Measurements from ENCODE around the gene C22orf42. TPM values are rescaled to one million over a fixed set of nuclear protein-coding genes. Genes with fewer than 3 reads are reported as not detected.
A peak's percentile ranks its signal among the peaks of the same experiment; 100 is the strongest.

C22orf42 gene
- total and polyA plus RNA-seq, 5 donors = not detected

DNA sequence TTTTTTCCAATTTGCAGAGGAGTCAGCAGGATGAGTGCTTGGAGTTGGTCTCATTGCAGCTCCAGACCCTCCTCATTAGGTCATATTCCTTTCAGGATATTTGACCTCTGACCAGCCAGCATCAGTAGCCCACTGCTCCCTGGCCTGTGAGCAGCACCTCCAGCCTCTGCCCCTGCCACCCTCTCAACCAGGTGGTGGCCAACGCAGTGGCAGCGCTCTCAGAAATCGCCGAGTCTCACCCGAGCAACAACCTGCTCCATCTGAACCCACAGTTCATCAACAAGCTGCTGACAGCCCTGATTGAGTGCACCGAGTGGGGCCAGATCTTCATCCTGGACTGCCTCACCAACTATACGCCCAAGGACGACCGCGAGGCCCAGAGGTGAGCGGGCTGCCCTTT, 27.0 kb downstream of the C22orf42 start:
- Histone ChIP-seq H3K27ac (ENCODE audit: low read length) (no peak overlapping the region), H3K27me3 (ENCODE audit: control insufficient read depth, insufficient read depth) (no peaks in the 10 kb centered on the region), H3K9me3 (ENCODE audit: control insufficient read depth, low read length) (no peaks in the 10 kb centered on the region), H3K4me1 (ENCODE audit: control insufficient read depth, insufficient read depth, low read length) (no peaks in the 10 kb centered on the region), H3K4me3 (ENCODE audit: low read length) (no peak overlapping the region)
- WGBS = 85% methylated on average over 11 of the region's 11 CpGs
- intact Hi-C loops (cut with DNase I) = no loop called here
- DNase-seq (no peak), ATAC-seq (no peak)

- DNase-seq (no peak), ATAC-seq (no peak)
- no peaks in the 10 kb centered on the region for H3K27me3 ChIP-seq (ENCODE audit: control insufficient read depth, insufficient read depth)
- intact Hi-C loops (cut with DNase I) = no loop called here
- no peaks in the 10 kb centered on the region for H3K4me1 ChIP-seq (ENCODE audit: control insufficient read depth, insufficient read depth, low read length)
- H3K9me3 ChIP-seq (ENCODE audit: control insufficient read depth, low read length) = no peaks in the 10 kb centered on the region
- H3K27ac ChIP-seq (ENCODE audit: low read length) = no peak overlapping the region
- WGBS = 82% methylated on average over 2 of the region's 2 CpGs
- H3K4me3 ChIP-seq (ENCODE audit: low read length) = no peak overlapping the region
These were observed 28.6 kb downstream of the C22orf42 start for GRCh38 chr22:32130464-32130863.

GRCh38 chr22:32127904-32128303, 31.2 kb downstream of the C22orf42 start:
- H3K9me3 ChIP-seq (ENCODE audit: control insufficient read depth, low read length) = no peaks in the 10 kb centered on the region
- 72% methylated on average over 4 of the region's 4 CpGs for WGBS
- intact Hi-C loops (cut with DNase I) = no loop called here

GRCh38 chr22:32123657-32124056, 35.4 kb downstream of the C22orf42 start:
- no peak overlapping the region for H3K4me3 ChIP-seq (ENCODE audit: low read length)
- no peaks in the 10 kb centered on the region for H3K9me3 ChIP-seq (ENCODE audit: control insufficient read depth, low read length)
- intact Hi-C loops (cut with DNase I) = no loop called here
- no peak for ATAC-seq
- no peaks in the 10 kb centered on the region for H3K27me3 ChIP-seq (ENCODE audit: control insufficient read depth, insufficient read depth)
- no peak overlapping the region for H3K27ac ChIP-seq (ENCODE audit: low read length)
- DNase-seq = no peak
- 71% methylated on average over 10 of the region's 10 CpGs for WGBS
- no peaks in the 10 kb centered on the region for H3K4me1 ChIP-seq (ENCODE audit: control insufficient read depth, insufficient read depth, low read length)

More at GRCh38 chr22:32127904-32128303, 31.2 kb downstream of the C22orf42 start:
- Histone ChIP-seq H3K4me1 (ENCODE audit: control insufficient read depth, insufficient read depth, low read length) (no peaks in the 10 kb centered on the region), H3K27ac (ENCODE audit: low read length) (no peak overlapping the region), H3K27me3 (ENCODE audit: control insufficient read depth, insufficient read depth) (no peaks in the 10 kb centered on the region), H3K4me3 (ENCODE audit: low read length) (no peak overlapping the region)
- ATAC-seq = no peak
- DNase-seq = no peak

- 91% methylated on average over 15 of the region's 15 CpGs for WGBS
- H3K4me1 ChIP-seq (ENCODE audit: control insufficient read depth, insufficient read depth, low read length) = no peaks in the 10 kb centered on the region
- no peak overlapping the region for H3K27ac ChIP-seq (ENCODE audit: low read length)
- H3K4me3 ChIP-seq (ENCODE audit: low read length) = no peak overlapping the region
- H3K27me3 ChIP-seq (ENCODE audit: control insufficient read depth, insufficient read depth) = no peaks in the 10 kb centered on the region
- intact Hi-C loops (cut with DNase I) = no loop called here
- no peak for DNase-seq
- H3K9me3 ChIP-seq (ENCODE audit: control insufficient read depth, low read length) = no peaks in the 10 kb centered on the region
- peak; percentile 15 to 16 for ATAC-seq
These were observed 36.2 kb downstream of the C22orf42 start for GRCh38 chr22:32122899-32123298.

DNA sequence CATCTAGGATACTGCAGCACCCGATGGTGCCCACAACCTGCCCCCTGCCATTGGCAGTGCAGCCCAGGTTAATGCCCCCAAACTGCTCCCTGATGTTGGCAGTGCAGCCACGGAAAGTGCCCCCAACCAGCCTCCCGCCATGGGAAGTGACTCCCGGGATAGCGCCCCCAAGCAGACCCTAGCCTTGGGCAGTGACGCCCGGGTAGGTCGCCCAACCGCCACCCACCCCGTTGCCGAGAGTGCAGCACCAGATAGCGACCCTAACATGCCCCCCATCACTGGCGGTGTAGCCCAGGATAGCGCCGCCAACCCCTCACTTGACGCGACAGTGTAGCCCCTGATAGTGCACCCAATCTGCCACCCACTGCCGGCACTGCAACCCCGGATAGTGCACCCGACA, 38.5 kb downstream of the C22orf42 start:
- DNase-seq (no peak), ATAC-seq (no peak)
- intact Hi-C loops (cut with DNase I) = no loop called here
- no peaks in the 10 kb centered on the region for H3K9me3 ChIP-seq (ENCODE audit: control insufficient read depth, low read length)
- 95% methylated on average over 20 of the region's 20 CpGs for WGBS
- H3K27ac ChIP-seq (ENCODE audit: low read length) = no peak overlapping the region
- H3K4me3 ChIP-seq (ENCODE audit: low read length) = no peak overlapping the region
- no peaks in the 10 kb centered on the region for H3K4me1 ChIP-seq (ENCODE audit: control insufficient read depth, insufficient read depth, low read length)
- no peaks in the 10 kb centered on the region for H3K27me3 ChIP-seq (ENCODE audit: control insufficient read depth, insufficient read depth)

DNA sequence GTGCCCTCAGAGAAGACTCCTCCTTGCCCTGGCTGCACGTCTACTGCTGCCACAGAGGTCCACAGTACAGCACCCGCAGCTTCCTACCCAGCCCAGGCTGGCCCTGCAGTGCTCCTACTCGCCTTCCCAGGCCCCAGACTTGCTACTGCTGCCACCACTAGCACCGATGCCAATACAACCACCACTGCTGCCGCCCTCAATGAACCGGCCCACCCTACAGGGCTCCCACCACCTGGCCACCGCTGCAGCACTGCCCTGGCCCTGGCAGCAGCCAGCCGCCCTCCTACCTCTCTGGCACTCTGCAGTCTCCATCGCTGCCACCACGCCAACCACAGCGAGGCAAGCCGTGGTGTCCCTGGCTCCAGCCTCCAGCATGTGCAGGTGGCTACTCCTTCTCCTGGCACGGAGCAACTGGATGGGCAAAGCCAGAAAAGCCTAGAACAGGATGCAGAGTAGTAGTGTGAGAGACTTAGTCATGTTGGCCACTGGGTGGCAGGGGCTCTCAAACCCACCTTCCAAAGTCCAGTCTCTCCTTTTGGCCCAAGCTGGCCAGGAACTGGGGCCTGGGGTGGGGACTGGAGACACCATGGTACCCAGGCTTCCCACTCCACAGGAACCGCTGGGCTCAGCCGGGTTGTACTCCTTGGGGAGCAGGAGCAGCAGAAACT, 39.4 kb downstream of the C22orf42 start:
- intact Hi-C loops (cut with DNase I) = no loop called here
- no peak for DNase-seq
- ATAC-seq = peak; percentile 9 to 34
- WGBS = 80% methylated on average over 15 of the region's 15 CpGs
- no peak overlapping the region for H3K4me3 ChIP-seq (ENCODE audit: low read length)
- no peaks in the 10 kb centered on the region for H3K27me3 ChIP-seq (ENCODE audit: control insufficient read depth, insufficient read depth)
- H3K27ac ChIP-seq (ENCODE audit: low read length) = no peak overlapping the region
- H3K4me1 ChIP-seq (ENCODE audit: control insufficient read depth, insufficient read depth, low read length) = no peaks in the 10 kb centered on the region
- no peaks in the 10 kb centered on the region for H3K9me3 ChIP-seq (ENCODE audit: control insufficient read depth, low read length)

DNA sequence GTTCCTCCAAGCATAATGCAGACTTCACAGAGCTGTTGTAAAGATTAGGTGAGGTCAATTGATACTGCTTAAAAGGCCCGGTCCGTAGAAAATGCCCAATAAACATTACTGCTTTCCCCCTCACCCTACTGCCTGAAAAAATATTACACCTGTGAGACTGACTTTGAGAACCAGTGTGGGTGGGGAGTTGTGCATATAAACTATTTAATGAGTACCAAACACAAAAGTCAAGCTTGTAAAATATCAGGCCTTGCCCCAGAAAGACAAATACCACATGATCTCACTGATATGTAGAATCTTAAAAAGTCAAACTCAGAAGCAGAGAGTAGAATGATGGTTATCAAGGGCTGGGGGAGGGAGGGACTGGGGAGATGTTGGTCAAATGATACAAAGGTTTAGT, 46.7 kb downstream of the C22orf42 start:
- intact Hi-C loops (cut with DNase I) = no loop called here
- no peak overlapping the region for H3K4me3 ChIP-seq (ENCODE audit: low read length)
- H3K27me3 ChIP-seq (ENCODE audit: control insufficient read depth, insufficient read depth) = peaks cover 2% of the 10 kb centered on the region
- no peak overlapping the region for H3K27ac ChIP-seq (ENCODE audit: low read length)
- 84% methylated on average over 2 of the region's 2 CpGs for WGBS
- DNase-seq = no peak
- no peaks in the 10 kb centered on the region for H3K9me3 ChIP-seq (ENCODE audit: control insufficient read depth, low read length)
- ATAC-seq = no peak
- H3K4me1 ChIP-seq (ENCODE audit: control insufficient read depth, insufficient read depth, low read length) = no peaks in the 10 kb centered on the region

- Histone ChIP-seq H3K4me1 (ENCODE audit: control insufficient read depth, insufficient read depth, low read length) (no peaks in the 10 kb centered on the region), H3K27me3 (ENCODE audit: control insufficient read depth, insufficient read depth) (peaks cover 2% of the 10 kb centered on the region), H3K4me3 (ENCODE audit: low read length) (no peak overlapping the region), H3K27ac (ENCODE audit: low read length) (no peak overlapping the region), H3K9me3 (ENCODE audit: control insufficient read depth, low read length) (no peaks in the 10 kb centered on the region)
- 6% methylated on average over 1 of the region's 1 CpG for WGBS
- intact Hi-C loops (cut with DNase I) = loop anchor here in 1 of 4 donors (10.0 kb wide), 1 partner anchor 158 kb away; no protein-coding TSS in a partner anchor
- ATAC-seq (no peak), DNase-seq (no peak)
These were observed 52.2 kb downstream of the C22orf42 start for GRCh38 chr22:32106930-32107329.

DNA sequence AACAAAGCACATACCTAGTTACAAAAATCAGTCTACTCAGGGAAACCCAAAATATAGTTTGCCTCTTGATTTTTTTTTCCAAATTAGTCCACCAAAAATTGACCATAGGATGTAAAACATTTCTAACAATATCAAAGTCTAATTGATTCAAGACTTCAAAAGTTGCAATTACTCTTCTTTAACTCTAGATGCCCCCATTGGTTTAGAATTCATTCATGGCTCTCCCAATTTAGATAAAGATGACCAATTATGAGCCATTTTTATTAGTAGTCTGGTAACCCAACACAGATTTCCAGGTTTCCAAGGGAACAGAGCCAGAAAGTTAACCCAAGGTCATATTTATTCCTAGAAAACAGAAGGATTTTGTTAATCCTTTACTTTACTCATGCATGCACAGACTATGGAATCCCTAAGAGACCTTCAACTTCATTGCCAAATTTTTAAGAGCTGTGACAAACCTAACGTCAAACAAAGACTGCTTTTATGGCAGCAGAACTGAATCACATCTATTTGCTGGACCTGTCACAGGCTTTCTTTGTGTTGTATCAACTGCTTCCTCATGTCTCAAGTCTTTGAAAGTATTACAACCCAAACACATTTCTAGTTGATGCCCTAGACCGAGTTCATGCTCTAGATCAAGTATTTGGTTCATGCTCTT, 55.3 kb downstream of the C22orf42 start:
- no peaks in the 10 kb centered on the region for H3K27me3 ChIP-seq (ENCODE audit: control insufficient read depth, insufficient read depth)
- intact Hi-C loops (cut with DNase I) = loop anchor here in 2 of 4 donors (5.0 to 10.0 kb wide), 2 partner anchors 161 to 164 kb away; no protein-coding TSS in a partner anchor
- WGBS = 40% methylated on average over 2 of the region's 2 CpGs
- H3K27ac ChIP-seq (ENCODE audit: low read length) = no peak overlapping the region
- H3K4me3 ChIP-seq (ENCODE audit: low read length) = no peak overlapping the region
- no peaks in the 10 kb centered on the region for H3K4me1 ChIP-seq (ENCODE audit: control insufficient read depth, insufficient read depth, low read length)
- H3K9me3 ChIP-seq (ENCODE audit: control insufficient read depth, low read length) = no peaks in the 10 kb centered on the region
- ATAC-seq (no peak), DNase-seq (no peak)

DNA sequence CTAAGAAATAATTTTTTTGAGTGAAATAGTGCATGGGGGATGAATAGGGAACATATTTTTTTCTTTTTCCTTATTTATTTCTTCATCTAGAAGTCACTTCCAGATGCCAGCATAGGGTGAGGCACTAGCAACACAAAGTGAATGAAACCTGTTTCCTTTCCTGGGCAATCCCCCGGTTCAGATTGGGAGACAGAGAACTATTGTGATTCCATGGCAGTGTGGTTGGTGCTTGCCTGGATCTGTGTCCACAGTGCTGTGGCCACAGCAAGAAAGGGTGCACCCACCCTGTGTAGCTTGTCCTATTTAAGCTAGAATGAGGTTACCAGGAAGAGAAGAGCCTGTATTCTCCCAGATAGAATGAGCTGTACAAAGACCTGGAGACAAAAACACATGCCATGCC, 58.4 kb downstream of the C22orf42 start:
- Histone ChIP-seq H3K4me3 (ENCODE audit: low read length) (no peak overlapping the region), H3K9me3 (ENCODE audit: control insufficient read depth, low read length) (no peaks in the 10 kb centered on the region), H3K27me3 (ENCODE audit: control insufficient read depth, insufficient read depth) (no peaks in the 10 kb centered on the region), H3K27ac (ENCODE audit: low read length) (no peak overlapping the region), H3K4me1 (ENCODE audit: control insufficient read depth, insufficient read depth, low read length) (no peaks in the 10 kb centered on the region)
- no peak for DNase-seq
- intact Hi-C loops (cut with DNase I) = loop anchor here in 2 of 4 donors (5.0 to 10.0 kb wide), 2 partner anchors 164 to 167 kb away; no protein-coding TSS in a partner anchor
- ATAC-seq = no peak
- WGBS = 49% methylated on average over 1 of the region's 1 CpG
